ENCODE measurements around the gene RNLS. TPM values are rescaled to one million over a fixed set of nuclear protein-coding genes. Genes with fewer than 3 reads are reported as not detected.

The RNLS gene
- total RNA-seq, 1 donor from 2014 or later, result 24.7 TPM

GRCh38 chr10:88408096-88408495 lies 175.0 kb downstream of the RNLS start:
- Histone ChIP-seq H3K27me3 (ENCODE audit: control insufficient read depth, insufficient read depth, low read length) (no peaks in the 10 kb centered on the region), H3K4me3 (ENCODE audit: low read depth, low read length) (no peak overlapping the region), H3K36me3 (ENCODE audit: control insufficient read depth, insufficient read depth, low read length) (no peaks in the 10 kb centered on the region)
- DNase-seq (ENCODE audit: low read depth), result no peak
- TF ChIP-seq CTCF (IDR thresholded peaks at IDR 0.05; ENCODE audit: insufficient read depth, low read length, poor library complexity, severe bottlenecking), result no peak

DNA sequence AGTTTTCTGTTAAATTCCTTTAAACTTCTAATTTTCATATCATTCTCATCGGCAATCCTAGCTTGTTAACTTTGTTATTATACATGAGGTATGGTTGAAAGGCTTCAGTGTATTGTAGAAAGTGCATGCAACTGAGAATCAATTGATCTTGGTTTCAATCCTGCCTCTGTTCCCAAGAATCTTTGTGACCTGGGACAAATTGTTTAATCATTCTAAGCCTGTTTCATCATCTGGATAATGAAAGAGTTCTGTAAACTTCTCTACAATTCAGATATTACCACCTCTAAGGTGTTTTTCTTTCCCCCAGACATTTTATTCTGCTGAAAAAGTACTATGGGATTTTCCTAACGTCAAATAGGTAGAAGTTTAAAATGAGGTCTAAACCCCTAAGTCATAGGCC lies 179.0 kb downstream of the RNLS start:
- no peak for TF ChIP-seq CTCF (IDR thresholded peaks at IDR 0.05; ENCODE audit: insufficient read depth, low read length, poor library complexity, severe bottlenecking)
- DNase-seq (ENCODE audit: low read depth), result no peak
- Histone ChIP-seq H3K36me3 (ENCODE audit: control insufficient read depth, insufficient read depth, low read length) (no peaks in the 10 kb centered on the region), H3K4me3 (ENCODE audit: low read depth, low read length) (no peak overlapping the region), H3K27me3 (ENCODE audit: control insufficient read depth, insufficient read depth, low read length) (no peaks in the 10 kb centered on the region)

GRCh38 chr10:88401671-88402347 lies 181.3 kb downstream of the RNLS start:
- Histone ChIP-seq H3K4me3 (ENCODE audit: low read depth, low read length) (no peak overlapping the region), H3K36me3 (ENCODE audit: control insufficient read depth, insufficient read depth, low read length) (no peaks in the 10 kb centered on the region), H3K27me3 (ENCODE audit: control insufficient read depth, insufficient read depth, low read length) (no peaks in the 10 kb centered on the region)
- DNase-seq (ENCODE audit: low read depth), result no peak
- peak; percentile 49 for TF ChIP-seq CTCF (IDR thresholded peaks at IDR 0.05; ENCODE audit: insufficient read depth, low read length, poor library complexity, severe bottlenecking)

- H3K4me3 ChIP-seq (ENCODE audit: low read depth, low read length), result no peak overlapping the region
- no peaks in the 10 kb centered on the region for H3K27me3 ChIP-seq (ENCODE audit: control insufficient read depth, insufficient read depth, low read length)
- no peaks in the 10 kb centered on the region for H3K36me3 ChIP-seq (ENCODE audit: control insufficient read depth, insufficient read depth, low read length)
- no peak for DNase-seq (ENCODE audit: low read depth)
- TF ChIP-seq CTCF (IDR thresholded peaks at IDR 0.05; ENCODE audit: insufficient read depth, low read length, poor library complexity, severe bottlenecking), result no peak
These were observed 183.9 kb downstream of the RNLS start for GRCh38 chr10:88399240-88399639.

DNA sequence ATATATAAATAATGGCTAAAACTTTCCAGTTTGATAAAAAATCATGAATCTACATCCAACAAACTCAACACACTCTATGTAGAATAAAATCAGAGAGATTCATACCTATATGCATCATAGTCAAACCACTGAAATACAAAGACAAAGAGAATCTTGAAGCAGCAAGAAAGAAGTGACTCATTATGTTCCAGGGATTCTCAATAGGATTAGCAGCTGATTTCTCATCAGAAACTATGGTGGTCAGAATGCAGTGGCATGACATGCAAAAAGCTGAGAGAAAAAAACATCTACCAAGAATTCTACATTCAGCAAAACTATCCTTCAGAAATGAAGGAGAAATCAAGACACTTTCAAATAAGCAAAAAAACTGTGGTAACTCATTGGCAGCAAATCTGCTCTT lies 187.4 kb downstream of the RNLS start:
- DNase-seq (ENCODE audit: low read depth), result no peak
- H3K27me3 ChIP-seq (ENCODE audit: control insufficient read depth, insufficient read depth, low read length), result no peaks in the 10 kb centered on the region
- no peaks in the 10 kb centered on the region for H3K36me3 ChIP-seq (ENCODE audit: control insufficient read depth, insufficient read depth, low read length)
- H3K4me3 ChIP-seq (ENCODE audit: low read depth, low read length), result no peak overlapping the region
- TF ChIP-seq CTCF (IDR thresholded peaks at IDR 0.05; ENCODE audit: insufficient read depth, low read length, poor library complexity, severe bottlenecking), result no peak

DNA sequence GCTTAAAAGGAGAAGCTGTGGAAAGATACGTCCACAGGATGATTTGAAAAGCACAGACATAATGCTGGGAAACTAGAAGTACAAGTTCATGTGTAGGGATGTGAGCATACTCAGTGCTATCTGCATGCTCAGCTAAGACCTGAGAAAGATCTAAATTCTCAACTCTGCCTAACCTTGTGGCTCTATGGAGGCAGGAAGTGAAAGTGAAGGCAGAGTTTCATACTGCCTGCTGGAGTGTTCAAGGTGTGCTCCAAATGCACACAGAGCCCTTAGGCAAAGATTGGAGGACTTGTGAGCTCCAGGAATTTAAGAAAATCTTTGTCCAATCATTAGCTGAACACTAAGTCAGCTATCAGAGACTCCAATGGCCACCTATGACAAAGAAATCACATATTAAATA lies 190.9 kb downstream of the RNLS start:
- Histone ChIP-seq H3K27me3 (ENCODE audit: control insufficient read depth, insufficient read depth, low read length) (no peaks in the 10 kb centered on the region), H3K36me3 (ENCODE audit: control insufficient read depth, insufficient read depth, low read length) (no peaks in the 10 kb centered on the region), H3K4me3 (ENCODE audit: low read depth, low read length) (no peak overlapping the region)
- TF ChIP-seq CTCF (IDR thresholded peaks at IDR 0.05; ENCODE audit: insufficient read depth, low read length, poor library complexity, severe bottlenecking), result no peak
- DNase-seq (ENCODE audit: low read depth), result no peak
